HG02970 (cell line): ENCODE data around the gene HERC2.
"Not testable (repeated sequence)": the region's sequence is repeated elsewhere in the genome, so short reads cannot be mapped to it uniquely, and the experiment has no call there.

ENCODE experiments used
- ATAC-seq: cut with Tn5 transposase; IDR thresholded peaks from one replicate; pipeline ENCODE4 v1.9.1; 2021; ENCODE audit warnings: mild to moderate bottlenecking, moderate library complexity, moderate number of reproducible peaks; ENCODE audit not compliant: unreplicated experiment, low FRiP score

Gene HERC2

DNA sequence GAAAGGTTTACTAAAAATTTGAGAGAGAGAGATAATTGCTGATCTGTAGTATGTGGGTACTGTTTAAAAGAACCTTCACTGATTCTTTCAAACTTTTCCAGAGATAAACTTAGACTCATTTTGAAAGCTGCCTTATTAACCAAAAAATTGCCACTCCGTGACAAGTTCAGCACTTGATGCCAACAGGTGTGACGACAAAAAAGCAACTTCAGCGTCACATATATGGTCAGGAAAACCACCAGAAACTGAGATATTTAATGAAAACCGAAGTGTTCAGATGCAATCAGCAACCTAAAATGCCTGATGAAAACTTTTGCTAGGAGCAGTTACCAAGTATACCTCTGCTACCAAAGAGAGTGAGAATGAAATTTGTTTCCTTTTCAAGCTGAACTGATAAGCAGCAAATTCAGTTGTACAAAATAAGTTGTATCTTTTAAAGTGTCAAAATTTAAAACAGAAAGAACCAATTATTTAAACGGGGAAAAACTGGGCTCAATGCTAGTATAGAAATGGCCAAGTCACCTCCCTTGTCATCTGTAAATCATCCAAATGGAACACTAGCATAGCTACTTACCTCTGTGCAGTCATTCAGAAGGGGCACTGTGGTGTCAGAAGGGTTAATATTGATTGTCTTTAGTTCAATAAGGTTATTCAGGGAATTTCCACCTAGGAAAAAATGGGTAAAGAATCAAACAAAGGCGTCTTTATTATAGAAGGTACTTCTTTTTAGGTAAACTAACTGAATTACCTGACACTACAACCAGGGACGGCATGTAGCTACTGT is 131.4 kb downstream of the HERC2 start:
- ATAC-seq = no peak

DNA sequence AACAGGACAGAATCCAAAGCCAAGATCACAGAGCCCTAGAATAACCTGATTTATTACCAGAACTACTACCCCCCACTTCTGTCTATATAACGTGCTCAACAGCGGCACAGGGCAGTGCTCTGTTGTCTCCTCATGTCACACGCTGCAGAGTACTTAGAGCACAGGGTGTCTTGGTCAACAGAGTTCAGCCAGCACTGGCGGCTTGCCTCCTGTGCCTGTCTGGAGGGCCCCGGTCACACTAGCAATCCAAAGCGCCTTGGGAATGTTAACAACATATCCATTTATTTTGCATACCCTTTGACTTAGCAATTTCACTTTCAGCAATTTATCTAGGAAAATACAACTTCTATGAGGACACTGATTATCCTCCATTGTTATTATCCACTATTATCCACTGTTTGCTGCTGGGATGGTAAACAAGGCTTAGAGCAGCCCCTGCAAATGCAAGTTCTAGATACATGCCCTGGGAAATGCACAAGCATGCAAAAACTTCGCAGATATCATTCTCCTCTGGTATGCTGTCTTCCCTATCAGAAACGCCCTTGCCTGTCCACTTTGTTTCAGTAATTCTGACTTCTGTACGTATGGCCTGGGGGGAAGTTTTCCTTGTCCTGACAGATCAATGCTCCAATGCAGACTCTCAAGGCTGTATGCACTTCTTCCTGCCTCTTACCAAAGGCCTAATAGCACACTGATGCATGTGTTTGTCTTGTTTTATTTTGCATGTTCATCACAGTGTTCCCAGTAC is 136.7 kb downstream of the HERC2 start:
- ATAC-seq = no peak

DNA sequence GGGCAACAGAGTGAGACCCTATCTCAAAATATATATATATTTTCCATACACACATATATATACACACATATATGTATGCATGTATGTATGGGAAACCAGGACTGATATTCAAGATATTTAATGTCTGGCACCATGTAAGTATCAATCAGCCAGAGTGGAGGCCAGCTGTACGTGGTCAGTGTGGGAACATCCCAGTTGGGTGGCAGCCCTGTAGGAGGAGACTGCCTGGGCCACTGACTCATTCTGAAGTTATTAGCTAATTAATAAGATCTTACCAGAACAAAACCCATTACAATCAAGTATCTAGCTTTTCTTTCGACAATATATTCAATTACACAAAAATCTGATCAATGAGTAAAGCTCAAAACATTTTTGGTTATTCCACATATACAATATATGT is 137.8 kb downstream of the HERC2 start:
- no peak for ATAC-seq

DNA sequence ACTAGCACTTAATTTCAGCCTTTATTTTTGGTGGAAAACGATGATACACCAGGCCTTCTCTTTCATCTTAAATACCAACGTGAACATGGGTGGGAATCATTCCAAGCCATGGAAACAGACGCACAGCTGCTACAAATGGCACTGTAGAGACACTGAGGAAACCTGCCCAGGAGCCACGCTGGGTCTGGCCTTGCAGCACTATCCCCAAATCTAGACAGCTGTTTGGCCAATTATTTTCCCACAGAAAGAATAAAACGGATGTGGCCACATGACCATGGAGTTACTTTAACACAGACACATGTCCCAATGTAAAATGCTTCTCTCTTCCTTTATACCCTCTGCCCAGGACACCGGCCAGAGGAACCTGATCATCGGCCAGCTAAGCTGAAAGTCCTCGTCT is 139.2 kb downstream of the HERC2 start:
- no peak for ATAC-seq

DNA sequence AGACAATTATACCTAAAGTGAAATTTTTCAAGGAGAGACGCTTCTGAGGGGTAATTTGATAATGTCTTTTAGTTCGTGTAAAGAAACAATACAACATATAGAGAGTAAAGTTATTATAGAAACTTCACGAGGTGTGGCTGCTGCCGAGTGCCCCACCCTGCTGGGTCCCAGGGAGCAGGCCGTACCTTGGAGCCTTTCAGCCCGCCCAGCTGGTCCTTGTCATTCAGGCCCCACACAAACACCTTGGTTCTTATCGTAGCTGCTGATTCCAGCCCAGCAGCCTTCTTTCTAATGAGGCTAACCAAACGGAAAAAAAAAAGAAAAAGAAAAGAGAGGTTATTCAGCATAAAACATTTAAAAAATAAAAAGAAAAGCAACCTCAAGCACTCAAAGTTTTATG is 139.8 kb downstream of the HERC2 start:
- no peak for ATAC-seq

DNA sequence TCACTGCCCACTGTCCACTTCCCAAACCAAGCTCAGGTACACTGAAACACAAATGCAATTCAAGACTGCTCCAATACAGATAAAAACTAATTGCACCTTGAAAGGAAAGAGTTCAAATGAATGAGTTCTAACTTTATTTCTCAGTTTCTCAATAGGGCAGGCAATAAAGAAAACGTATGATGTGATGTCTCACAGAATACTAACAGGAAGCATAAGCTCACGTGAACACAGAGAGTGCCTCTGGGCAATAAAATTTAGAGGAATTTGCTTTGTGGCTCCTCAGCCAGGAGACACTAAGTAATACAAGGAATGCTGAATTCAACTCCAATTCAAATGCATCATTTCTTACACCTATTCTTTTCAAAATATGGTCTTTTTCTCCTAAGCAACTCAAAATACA is 140.6 kb downstream of the HERC2 start:
- ATAC-seq = no peak

DNA sequence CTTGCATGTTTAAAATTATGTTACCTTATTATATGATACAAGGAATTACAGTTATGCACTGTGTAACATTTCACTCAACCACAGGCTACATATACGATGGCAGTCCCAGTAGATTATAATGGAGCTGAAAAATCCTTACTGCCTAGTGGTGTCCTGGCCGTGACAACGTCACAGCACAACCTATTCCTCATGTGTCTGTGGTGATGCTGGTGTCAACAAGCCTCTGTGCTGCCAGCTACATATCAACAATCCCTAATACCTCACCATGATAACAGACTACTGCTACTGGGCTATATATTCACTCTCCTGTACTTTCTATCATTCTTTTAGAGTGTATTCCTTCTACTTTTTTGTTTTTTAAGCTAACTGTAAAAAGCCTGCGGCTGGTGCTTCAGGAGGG is 142.7 kb downstream of the HERC2 start:
- no peak for ATAC-seq

DNA sequence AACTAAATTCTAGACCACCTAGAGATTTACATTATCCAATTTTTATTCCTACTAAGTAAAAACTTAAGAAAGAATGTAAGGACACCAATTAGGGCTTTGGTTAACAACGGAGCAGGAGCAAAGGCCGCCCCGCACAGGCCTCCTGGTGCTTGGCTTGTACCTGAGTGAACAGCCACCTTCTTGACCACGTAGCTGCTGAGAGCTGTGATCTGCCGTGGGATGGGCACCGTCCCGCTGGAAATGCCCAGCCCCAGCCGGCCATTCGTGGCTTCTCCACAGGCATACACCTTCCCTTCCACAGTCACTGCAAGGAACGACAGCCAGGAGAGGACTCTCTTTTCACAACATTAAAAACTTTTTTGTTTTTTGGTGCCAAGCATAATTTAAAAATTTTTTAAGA is 143.3 kb downstream of the HERC2 start:
- ATAC-seq = no peak

DNA sequence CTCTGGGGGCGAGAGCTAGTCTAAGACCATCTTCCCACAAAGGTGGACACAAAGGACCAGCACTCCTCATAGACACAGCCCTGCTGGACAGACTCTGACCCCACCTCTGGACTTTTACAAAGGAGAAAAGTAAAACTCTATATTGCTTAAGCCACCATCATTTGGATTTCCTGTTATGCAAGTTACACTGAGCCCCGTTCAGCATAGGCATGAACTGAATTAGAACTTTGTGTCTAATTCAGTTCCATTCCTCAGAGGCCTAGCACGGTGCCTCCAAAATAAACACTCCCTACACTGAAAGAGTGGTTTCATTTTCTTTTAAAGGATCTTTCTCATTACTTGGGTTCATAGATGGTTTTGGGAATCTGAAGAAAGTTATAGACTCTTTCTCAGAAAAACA is 143.7 kb downstream of the HERC2 start:
- no peak for ATAC-seq

DNA sequence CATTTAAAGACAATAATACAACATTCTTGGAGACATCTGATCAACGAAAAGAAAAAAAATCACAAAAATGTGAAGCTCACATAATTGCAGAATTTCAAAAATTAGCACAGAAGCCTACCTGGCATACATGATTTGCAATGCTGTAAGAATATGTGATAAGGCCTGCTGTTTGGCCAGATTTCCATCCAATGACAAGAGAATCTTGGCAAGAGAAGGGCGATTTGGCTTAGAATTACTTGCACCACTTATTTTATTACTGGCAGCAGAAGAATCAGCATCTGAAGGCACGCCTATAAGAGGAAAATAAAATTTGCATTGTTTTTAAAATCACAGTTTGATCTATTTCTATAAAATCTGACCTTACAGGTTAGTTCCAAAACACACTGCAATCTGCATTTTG is 152.6 kb downstream of the HERC2 start:
- ATAC-seq = no peak

DNA sequence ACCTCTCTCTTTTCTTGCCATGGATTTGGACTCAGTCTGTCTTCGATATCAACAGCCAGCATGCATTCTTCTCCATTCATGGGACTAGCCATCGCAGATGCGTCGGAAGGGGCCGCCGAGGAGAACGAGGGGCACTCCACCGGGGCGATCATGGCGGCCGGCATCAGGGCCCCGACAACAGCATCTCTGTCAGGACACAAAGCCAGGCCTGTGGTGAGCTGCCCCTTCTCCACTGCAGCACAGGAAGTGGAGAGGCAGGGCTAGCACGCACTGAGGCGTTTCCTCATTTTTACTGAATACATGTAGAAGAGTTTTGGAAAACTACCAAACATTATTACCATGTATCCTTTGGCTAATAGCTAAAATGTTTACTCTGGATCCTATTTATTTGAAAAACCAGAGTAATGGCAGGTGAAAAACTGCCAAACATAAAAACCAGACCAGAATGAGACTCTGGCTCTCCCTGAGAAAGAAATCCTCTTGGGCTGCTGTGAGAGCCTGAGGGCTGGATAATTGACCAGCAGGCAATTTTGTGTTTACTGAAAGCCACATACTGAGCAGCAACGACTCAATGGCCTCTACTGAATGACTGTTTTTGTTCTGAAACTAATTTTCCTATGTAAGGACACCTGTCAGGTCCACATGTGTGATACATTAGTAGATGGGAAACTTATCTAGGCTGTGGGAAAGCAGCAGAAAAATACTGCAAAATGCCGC is 153.4 kb downstream of the HERC2 start:
- ATAC-seq = not testable (repeated sequence)

DNA sequence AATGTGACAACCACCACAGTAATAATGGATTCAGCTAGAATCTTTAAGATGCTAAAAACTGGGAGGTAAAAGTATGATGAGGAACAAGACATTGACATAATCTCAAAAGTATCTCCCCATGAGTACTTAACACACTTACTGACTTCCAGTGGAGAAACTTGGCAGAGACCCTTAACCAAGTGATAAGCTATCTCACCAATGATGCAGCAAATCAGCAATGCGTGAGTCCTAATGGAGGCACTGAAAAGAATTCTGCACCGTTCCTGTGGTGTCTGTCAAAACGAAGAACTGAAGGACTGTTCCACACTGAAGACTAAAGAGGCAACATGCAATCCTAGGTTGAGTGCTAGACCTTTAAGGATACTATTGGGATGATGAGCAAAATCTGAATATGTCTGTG is 154.9 kb downstream of the HERC2 start:
- ATAC-seq = no peak

DNA sequence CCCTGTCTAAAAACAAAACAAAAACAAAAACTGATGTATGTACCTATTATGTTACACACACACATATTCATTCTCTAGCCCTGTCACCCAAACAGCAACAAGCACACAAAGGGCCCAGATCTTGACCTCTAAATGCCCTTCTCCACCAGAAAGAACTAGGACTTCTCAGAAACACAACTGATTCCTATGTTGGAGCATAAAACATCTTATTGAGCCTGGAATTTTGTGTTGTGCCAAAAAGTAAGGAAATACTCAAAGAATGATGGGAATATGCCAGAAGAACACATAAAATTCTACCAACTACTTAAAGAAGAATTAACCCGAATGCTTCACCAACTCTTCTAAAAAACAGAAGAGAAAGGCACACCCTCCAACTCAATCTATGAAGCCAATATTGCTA is 156.2 kb downstream of the HERC2 start:
- ATAC-seq = no peak

DNA sequence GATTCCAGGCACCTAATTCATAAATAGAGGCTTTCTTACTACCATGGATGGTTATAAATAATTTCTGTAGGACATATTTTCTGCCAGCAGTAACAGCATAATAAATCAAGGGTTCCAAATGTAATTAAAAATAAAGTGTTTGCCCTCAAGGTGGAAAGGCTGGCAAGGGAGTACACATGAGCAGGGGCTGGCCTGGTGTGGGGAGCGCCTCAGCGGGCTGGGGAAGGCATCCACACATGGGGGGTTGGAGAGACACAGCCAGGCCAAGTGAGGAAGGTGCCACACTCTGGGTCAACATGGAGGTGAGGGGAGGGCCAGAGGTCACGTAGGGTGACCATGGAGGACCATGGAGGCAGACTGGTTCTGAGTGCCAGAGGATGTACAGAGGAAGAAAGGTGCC is 157.1 kb downstream of the HERC2 start:
- no peak for ATAC-seq

DNA sequence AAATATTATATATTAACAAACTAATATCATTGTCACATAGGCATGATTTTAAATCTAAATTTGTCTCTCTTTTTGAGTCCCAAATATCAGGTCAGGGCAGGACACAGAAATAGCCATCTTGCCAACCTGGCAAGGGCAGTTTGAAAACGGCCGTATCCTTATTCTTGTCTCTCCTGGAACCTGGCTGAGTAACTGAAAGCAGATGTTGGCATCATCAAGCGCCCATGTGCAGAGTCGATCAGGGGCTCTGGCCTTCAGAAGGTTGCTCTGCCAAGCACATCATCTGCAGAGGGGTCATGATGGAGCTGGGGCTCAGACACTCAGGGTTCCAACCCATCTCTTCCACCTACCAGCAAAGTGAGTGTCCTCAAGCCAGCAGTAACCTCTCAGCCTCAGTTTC is 167.7 kb downstream of the HERC2 start:
- no peak for ATAC-seq

DNA sequence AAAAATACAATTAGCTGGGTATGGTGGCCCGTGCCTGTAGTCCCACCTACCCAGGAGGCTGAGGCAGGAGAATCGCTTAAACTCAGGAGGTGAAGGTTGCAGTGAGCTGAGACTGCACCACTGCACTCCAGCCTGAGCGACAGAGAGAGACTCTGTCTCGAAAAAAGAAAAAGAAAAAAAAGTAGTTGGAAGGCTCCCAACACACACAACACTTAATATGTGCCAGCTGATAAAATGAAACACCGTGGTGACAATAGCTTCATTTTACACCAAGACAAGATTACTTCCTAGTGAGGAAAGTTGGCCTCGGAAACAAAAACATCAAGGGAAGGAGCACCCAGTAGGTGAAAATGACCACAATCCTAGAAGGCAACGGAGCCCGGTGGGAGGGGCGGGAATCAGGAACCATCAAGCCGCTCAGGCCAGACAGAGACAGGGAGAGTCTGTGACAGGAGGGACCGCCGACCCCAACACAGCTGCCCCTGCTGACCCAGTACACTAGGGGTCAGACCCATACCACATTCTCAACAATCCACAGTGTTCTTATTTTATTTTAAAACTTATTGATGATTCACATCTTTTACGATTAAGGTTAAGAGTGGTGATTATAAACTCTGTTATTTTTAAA is 168.4 kb downstream of the HERC2 start:
- ATAC-seq = no peak

DNA sequence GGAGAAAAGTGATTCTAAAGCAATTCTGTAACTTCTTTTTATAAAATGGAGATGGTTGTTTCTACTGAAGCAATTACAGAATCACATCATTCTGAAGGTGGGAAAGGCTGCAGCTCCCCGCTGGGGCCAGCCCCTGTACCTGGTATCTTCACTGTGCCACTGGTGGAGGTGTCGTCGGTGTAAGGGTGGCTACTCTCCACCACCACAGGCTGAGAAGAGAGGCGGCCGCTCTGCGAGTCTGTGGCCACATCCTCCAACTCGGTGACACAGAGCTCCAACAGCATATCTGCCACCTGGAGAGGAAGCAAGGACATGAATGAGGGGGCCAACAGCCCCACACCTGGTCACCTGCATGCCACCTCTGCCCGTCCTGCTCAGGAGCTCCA is 169.4 kb downstream of the HERC2 start:
- ATAC-seq = not testable (repeated sequence)

DNA sequence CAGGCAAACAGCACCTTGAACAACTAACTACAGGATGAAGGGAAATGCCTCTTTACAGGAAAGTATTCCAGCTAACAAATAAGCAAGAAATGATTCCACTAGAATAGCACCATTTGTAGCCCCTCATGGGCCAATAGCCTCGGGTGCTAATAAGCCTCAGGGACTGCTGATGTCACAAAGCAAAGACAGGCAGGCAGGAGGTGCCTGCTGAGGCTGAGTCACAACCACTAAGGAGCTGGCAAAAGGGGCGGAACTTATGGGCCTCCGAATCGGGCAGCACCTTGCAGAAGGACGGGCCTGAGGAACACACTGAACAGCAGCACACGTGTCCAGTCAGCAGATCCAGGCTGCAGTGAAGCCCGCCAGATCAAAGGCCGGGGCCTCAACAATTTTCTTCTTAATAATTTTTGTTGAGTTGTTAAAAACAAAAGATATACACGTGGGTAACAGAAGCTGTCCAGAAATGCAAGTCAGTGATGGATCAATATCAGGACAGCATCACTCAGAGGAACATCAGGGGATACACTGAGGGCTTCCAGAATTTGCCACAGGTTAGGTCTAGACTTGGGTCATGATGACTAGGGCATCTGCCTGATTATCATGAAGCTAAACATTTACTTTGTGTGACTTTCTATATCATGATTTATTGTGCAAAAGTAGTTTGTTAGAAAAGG is 170.0 kb downstream of the HERC2 start:
- not testable (repeated sequence) for ATAC-seq

DNA sequence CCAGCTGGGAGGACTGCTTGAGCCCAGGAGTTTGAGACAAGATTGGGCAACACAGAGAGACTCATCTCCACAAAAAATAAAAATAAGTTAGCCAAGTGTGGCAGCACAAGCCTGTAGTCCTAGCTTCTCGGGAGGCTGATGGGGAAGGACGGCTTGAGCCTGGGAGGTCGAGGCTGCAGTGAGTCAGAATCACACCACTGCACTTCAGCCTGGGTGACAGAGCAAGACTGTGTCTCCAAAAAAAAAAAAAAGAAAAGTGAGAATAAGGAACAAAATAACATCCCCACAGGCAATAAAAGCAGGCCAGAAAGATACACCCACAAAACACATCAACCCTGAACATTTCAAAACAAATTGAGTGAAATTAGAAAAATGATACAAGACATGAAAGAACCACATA is 174.2 kb downstream of the HERC2 start:
- no peak for ATAC-seq

DNA sequence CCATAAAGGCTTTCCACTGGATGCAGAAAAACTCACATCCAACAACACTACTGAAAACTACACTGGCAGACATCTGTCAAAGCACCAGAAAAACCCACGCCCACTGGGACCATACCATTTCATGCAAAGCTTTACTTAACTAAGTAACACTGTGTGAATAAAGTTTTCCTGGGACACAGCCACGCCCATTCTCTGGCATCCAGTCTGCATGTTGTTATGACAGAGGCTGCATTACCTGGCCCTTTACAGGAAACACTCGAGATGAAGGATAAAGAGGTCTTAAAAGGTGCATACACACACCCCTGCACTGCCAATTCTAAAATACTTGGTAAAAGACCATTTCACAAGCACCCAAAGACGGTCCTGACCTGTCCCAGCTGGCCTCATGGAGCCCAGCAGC is 176.6 kb downstream of the HERC2 start:
- not testable (repeated sequence) for ATAC-seq
